DOHH2 (cell line): ENCODE data around the gene CARMIL3.

Source experiments
- H3F3A ChIP-seq: fragments of 200-600 bp; sonication (generic), shearing (Covaris generic); 2 replicates; pipeline ENCODE4 v1.6.0; 2016; ENCODE audit warnings: antibody characterized with exemption, mild to moderate bottlenecking; ENCODE audit not compliant: control insufficient read depth, insufficient read depth
- H3K27ac ChIP-seq: fragments of 200-600 bp; sonication (generic); 2 replicates; pipeline ENCODE4 v1.5.1; 2014; ENCODE audit warnings: low read depth, mild to moderate bottlenecking, low read length, moderate library complexity
- H3K27me3 ChIP-seq: fragments of 200-600 bp; sonication (generic); 2 replicates; pipeline ENCODE4 v1.6.1; 2014; ENCODE audit warnings: mild to moderate bottlenecking, low read length, mixed read lengths; ENCODE audit not compliant: control insufficient read depth
- H3K36me3 ChIP-seq: fragments of 200-600 bp; sonication (generic); 2 replicates; pipeline ENCODE4 v1.6.1; 2014; ENCODE audit warnings: mild to moderate bottlenecking, low read length, moderate library complexity, mixed read lengths; ENCODE audit not compliant: control insufficient read depth
- H3K4me1 ChIP-seq: fragments of 200-600 bp; sonication (generic); 2 replicates; pipeline ENCODE4 v1.6.1; 2014; ENCODE audit warnings: mild to moderate bottlenecking, low read length, mixed read lengths; ENCODE audit not compliant: control insufficient read depth
- H3K4me2 ChIP-seq: fragments of 200-600 bp; sonication (generic); 2 replicates; pipeline ENCODE4 v1.6.0; 2014; ENCODE audit warnings: mild to moderate bottlenecking, low read length, moderate library complexity
- H3K4me3 ChIP-seq: fragments of 200-600 bp; sonication (generic); 2 replicates; pipeline ENCODE4 v1.5.1; 2014; ENCODE audit warnings: mild to moderate bottlenecking, low read length, mixed read lengths
- H3K79me2 ChIP-seq: fragments of 200-600 bp; sonication (generic); 2 replicates; pipeline ENCODE4 v1.6.1; 2014; ENCODE audit warnings: mild to moderate bottlenecking, low read length, mixed read lengths; ENCODE audit not compliant: control insufficient read depth
- H3K9me2 ChIP-seq: fragments of 200-600 bp; sonication (generic); replicated peaks from 2 replicates; pipeline ENCODE4 v1.6.1; 2014; ENCODE audit warnings: mild to moderate bottlenecking, low read length, mixed read lengths; ENCODE audit not compliant: control insufficient read depth
- H3K9me3 ChIP-seq: fragments of 200-600 bp; sonication (generic); 2 replicates; pipeline ENCODE4 v1.6.1; 2014; ENCODE audit warnings: antibody characterized with exemption, low read length, mixed read lengths; ENCODE audit not compliant: control insufficient read depth, insufficient read depth
- H4K20me1 ChIP-seq: fragments of 200-600 bp; sonication (generic); 2 replicates; pipeline ENCODE4 v1.6.0; 2014; ENCODE audit warnings: low read depth, mild to moderate bottlenecking, antibody characterized with exemption, low read length, moderate library complexity; ENCODE audit not compliant: control insufficient read depth, insufficient read depth
- EZH2phosphoT487 ChIP-seq: fragments of 200-600 bp; sonication (generic); IDR thresholded peaks from 2 replicates; pipeline ENCODE4 v1.6.1; 2017; ENCODE audit warnings: borderline replicate concordance, mild to moderate bottlenecking, antibody characterized with exemption, low read length, moderate library complexity, mixed read lengths
- TF ChIP-seq, protein P1 (sequence below): fragments of 200-600 bp; sonication (generic); IDR thresholded peaks from one replicate; pipeline ENCODE4 v1.5.1; 2014; ENCODE audit warnings: antibody characterized with exemption, mild to moderate bottlenecking, low read depth, low read length; ENCODE audit not compliant: poor library complexity, severe bottlenecking

Gene CARMIL3

GRCh38 chr14:24071836-24072430, 20.1 kb downstream of the CARMIL3 start:
- TF ChIP-seq, protein P1, sequence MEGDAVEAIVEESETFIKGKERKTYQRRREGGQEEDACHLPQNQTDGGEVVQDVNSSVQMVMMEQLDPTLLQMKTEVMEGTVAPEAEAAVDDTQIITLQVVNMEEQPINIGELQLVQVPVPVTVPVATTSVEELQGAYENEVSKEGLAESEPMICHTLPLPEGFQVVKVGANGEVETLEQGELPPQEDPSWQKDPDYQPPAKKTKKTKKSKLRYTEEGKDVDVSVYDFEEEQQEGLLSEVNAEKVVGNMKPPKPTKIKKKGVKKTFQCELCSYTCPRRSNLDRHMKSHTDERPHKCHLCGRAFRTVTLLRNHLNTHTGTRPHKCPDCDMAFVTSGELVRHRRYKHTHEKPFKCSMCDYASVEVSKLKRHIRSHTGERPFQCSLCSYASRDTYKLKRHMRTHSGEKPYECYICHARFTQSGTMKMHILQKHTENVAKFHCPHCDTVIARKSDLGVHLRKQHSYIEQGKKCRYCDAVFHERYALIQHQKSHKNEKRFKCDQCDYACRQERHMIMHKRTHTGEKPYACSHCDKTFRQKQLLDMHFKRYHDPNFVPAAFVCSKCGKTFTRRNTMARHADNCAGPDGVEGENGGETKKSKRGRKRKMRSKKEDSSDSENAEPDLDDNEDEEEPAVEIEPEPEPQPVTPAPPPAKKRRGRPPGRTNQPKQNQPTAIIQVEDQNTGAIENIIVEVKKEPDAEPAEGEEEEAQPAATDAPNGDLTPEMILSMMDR: no peak
- no peak for TF ChIP-seq EZH2phosphoT487
- Histone ChIP-seq H4K20me1 (no peaks in the 10 kb centered on the region), H3K79me2 (no peaks in the 10 kb centered on the region)

DNA sequence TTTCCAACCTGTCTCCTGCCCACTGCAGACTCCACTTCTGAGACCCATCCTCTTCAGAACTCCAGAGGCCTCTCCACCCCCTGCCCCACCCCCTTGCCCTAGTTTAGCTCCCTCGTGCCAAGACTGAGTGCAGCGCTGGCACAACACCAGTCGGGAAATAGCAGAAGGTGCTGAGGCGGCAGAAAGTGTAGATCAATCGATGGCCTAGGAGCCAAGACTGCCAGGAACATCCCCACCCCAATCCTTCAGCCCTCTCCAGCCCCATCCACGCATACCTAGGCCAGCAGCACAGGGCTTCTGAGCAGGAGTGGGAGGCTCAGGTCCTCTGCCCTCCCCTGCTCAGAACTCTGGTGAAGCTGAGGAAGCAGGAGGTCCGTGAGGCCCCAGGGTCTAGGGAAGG, 20.6 kb downstream of the CARMIL3 start:
- no peaks in the 10 kb centered on the region for H4K20me1 ChIP-seq
- no peak overlapping the region for H3K27ac ChIP-seq
- H3K9me2 ChIP-seq: no peaks in the 10 kb centered on the region
- H3K27me3 ChIP-seq: no peaks in the 10 kb centered on the region
- no peaks in the 10 kb centered on the region for H3K36me3 ChIP-seq
- no peak for TF ChIP-seq EZH2phosphoT487
- TF ChIP-seq, protein P1: no peak
- H3K79me2 ChIP-seq: no peaks in the 10 kb centered on the region
- no peaks in the 10 kb centered on the region for H3K9me3 ChIP-seq
- no peak overlapping the region for H3K4me2 ChIP-seq
- no peak overlapping the region for H3K4me3 ChIP-seq
- no peaks in the 10 kb centered on the region for H3F3A ChIP-seq
- peaks cover 10% of the 10 kb centered on the region for H3K4me1 ChIP-seq

More at GRCh38 chr14:24071836-24072430, 20.1 kb downstream of the CARMIL3 start:
- no peaks in the 10 kb centered on the region for H3K9me3 ChIP-seq
- H3K9me2 ChIP-seq: no peaks in the 10 kb centered on the region
- no peak overlapping the region for H3K27ac ChIP-seq
- H3K4me1 ChIP-seq: peaks cover 10% of the 10 kb centered on the region
- no peaks in the 10 kb centered on the region for H3K36me3 ChIP-seq
- no peaks in the 10 kb centered on the region for H3K27me3 ChIP-seq
- no peak overlapping the region for H3K4me3 ChIP-seq
- H3F3A ChIP-seq: no peaks in the 10 kb centered on the region
- no peak overlapping the region for H3K4me2 ChIP-seq

DNA sequence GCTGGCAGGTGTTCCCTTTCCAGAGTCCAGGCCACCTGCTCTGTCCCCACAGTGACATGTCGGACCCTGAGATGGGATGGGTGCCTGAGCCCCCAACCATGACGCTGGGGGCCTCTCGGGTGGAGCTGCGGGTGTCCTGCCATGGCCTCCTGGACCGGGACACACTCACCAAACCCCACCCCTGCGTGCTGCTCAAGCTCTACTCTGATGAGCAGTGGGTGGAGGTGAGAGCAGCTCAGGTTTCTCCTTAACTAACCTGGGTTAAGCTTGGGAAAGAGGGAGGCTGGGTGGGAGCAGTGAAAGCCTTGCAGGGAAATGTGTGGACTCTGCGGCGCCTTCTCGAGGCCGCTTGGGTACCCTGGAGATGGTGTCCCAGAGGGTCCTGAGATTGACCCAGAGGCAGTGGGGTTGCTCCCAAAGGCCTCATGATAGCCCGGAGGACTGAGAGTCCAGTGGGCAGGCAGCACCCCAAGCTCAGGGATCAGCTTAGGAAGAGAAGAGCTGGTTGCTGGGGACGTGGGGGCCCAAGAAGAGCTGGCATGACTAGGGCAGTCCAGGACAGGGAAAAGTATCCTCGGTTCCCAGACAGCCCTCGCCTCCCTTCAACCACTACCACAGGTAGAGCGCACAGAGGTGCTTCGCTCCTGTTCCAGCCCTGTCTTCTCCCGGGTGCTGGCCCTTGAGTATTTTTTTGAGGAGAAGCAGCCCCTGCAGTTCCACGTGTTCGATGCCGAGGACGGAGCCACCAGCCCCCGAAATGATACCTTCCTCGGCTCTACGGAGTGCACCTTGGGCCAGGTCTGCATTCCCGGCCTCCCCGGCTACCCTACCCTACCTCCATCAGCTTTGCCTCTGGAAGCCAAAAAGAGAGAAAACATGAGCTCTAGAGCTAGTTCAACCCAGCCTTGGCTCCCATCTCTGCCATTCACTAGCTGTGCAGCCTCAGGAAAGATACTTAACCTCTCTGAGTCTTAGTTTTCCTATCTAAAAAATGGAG, 21.4 kb downstream of the CARMIL3 start:
- TF ChIP-seq, protein P1: no peak
- TF ChIP-seq EZH2phosphoT487: no peak
- Histone ChIP-seq H3K79me2 (no peaks in the 10 kb centered on the region), H3F3A (no peaks in the 10 kb centered on the region), H3K27me3 (no peaks in the 10 kb centered on the region), H3K36me3 (no peaks in the 10 kb centered on the region), H3K9me3 (no peaks in the 10 kb centered on the region), H3K9me2 (no peaks in the 10 kb centered on the region), H3K4me1 (peaks cover 10% of the 10 kb centered on the region), H3K27ac (no peak overlapping the region), H3K4me3 (no peak overlapping the region), H3K4me2 (no peak overlapping the region), H4K20me1 (no peaks in the 10 kb centered on the region)
